Activated B cell treated with CpG ODN at 0.5 μM for 24 hours (primary cell): ENCODE data around the gene ZNF302. TPM values are rescaled to one million over a fixed set of nuclear protein-coding genes. Genes with fewer than 3 reads are reported as not detected.
"Not testable (repeated sequence)": the region's sequence is repeated elsewhere in the genome, so short reads cannot be mapped to it uniquely, and the experiment has no call there.

ENCODE experiments used
- ATAC-seq: fragments of 200-7000 bp; cut with Tn5 transposase; one replicate; pipeline ENCODE4 v1.10.0; 2021; ENCODE audit warnings: low read depth, mild to moderate bottlenecking, moderate library complexity
- CTCF ChIA-PET: fragments of 350-600 bp; sonication (Branson Sonifier 250); formaldehyde crosslinking; loops from one replicate; lab custom pipeline; 2021; ENCODE audit warnings: antibody characterized with exemption; lab: Charles Lee
- POLR2A ChIA-PET: fragments of 350-600 bp; sonication (Branson Sonifier 250); formaldehyde crosslinking; loops from one replicate; lab custom pipeline; 2021; ENCODE audit warnings: antibody characterized with exemption; lab: Charles Lee
- DNase-seq: peaks from one replicate; pipeline ENCODE4 v3.0.0; 2022
- H3K27ac Mint-ChIP-seq: one replicate; pipeline ENCODE4 v1.8.0; 2020; ENCODE audit warnings: mixed read lengths
- H3K27me3 Mint-ChIP-seq: one replicate; pipeline ENCODE4 v1.8.0; 2021; ENCODE audit warnings: mixed read lengths
- H3K36me3 Mint-ChIP-seq: one replicate; pipeline ENCODE4 v1.8.0; 2021; ENCODE audit warnings: low read depth, mixed read lengths
- H3K4me1 Mint-ChIP-seq: one replicate; pipeline ENCODE4 v1.8.0; 2021; ENCODE audit warnings: mixed read lengths
- H3K4me3 Mint-ChIP-seq: one replicate; pipeline ENCODE4 v1.8.0; 2020; ENCODE audit warnings: mild to moderate bottlenecking, mixed read lengths
- H3K9me3 Mint-ChIP-seq: one replicate; pipeline ENCODE4 v1.8.0; 2020; ENCODE audit warnings: mixed read lengths
- CTCF ChIP-seq: fragments of 200-600 bp; IDR thresholded peaks from one replicate; pipeline ENCODE4 v1.8.0; 2022; ENCODE audit warnings: antibody characterized with exemption, mild to moderate bottlenecking
- intact Hi-C: fragments of 100-400 bp; cut with micrococcal nuclease; formaldehyde crosslinking; loops from one replicate; pipeline ENCODE4 v1.15.1; 2024
- total RNA-seq: library from RNA; stranded (reverse); gene quantifications from 2 replicates; pipeline ENCODE4 v1.2.3, GENCODE V29; 2022

ZNF302 gene
- total RNA-seq, 1 donor from 2014 or later: 38.1 TPM

- CTCF ChIA-PET: no interaction called here
- Mint-ChIP-seq H3K4me3 (no peak overlapping the region), H3K9me3 (no peaks in the 10 kb centered on the region), H3K36me3 (no peaks in the 10 kb centered on the region), H3K27ac (no peak overlapping the region), H3K27me3 (no peaks in the 10 kb centered on the region), H3K4me1 (peaks cover 13% of the 10 kb centered on the region)
- no peak for TF ChIP-seq CTCF
- DNase-seq (no peak), ATAC-seq (no peak)
- intact Hi-C loops: no loop called here
- POLR2A ChIA-PET: no interaction called here
These were observed 11.1 kb upstream of the ZNF302 start for GRCh38 chr19:34666200-34666957.

GRCh38 chr19:34666958-34667265 lies 10.6 kb upstream of the ZNF302 start:
- ChIA-PET CTCF (no interaction called here), POLR2A (no interaction called here)
- DNase-seq (no peak), ATAC-seq (no peak)
- H3K27me3 Mint-ChIP-seq: no peaks in the 10 kb centered on the region
- H3K36me3 Mint-ChIP-seq: no peaks in the 10 kb centered on the region
- H3K27ac Mint-ChIP-seq: no peak overlapping the region
- peaks cover 13% of the 10 kb centered on the region for H3K4me1 Mint-ChIP-seq
- no peak overlapping the region for H3K4me3 Mint-ChIP-seq
- H3K9me3 Mint-ChIP-seq: no peaks in the 10 kb centered on the region
- intact Hi-C loops: no loop called here
- TF ChIP-seq CTCF: no peak

- ChIA-PET CTCF (no interaction called here), POLR2A (interaction anchor here (1.1 kb wide), 1 partner anchor 10 kb away, joined by 3 read pairs; the partner anchor contains the start of genes SCGB2B2 and ZNF302)
- Mint-ChIP-seq H3K4me1 (peaks cover 13% of the 10 kb centered on the region), H3K27ac (no peak overlapping the region), H3K27me3 (no peaks in the 10 kb centered on the region), H3K4me3 (no peak overlapping the region), H3K36me3 (no peaks in the 10 kb centered on the region), H3K9me3 (no peaks in the 10 kb centered on the region)
- DNase-seq: no peak
- TF ChIP-seq CTCF: no peak
- intact Hi-C loops: no loop called here
- ATAC-seq: no peak
These were observed 10.0 kb upstream of the ZNF302 start for GRCh38 chr19:34667349-34668076.

- not testable (repeated sequence) for H3K27me3 Mint-ChIP-seq
These were observed 9.3 kb upstream of the ZNF302 start for GRCh38 chr19:34668077-34668689.

GRCh38 chr19:34668690-34669089 lies 8.8 kb upstream of the ZNF302 start:
- H3K4me3 Mint-ChIP-seq, DNase-seq, H3K27ac Mint-ChIP-seq, CTCF ChIA-PET, ATAC-seq, H3K9me3 Mint-ChIP-seq, H3K4me1 Mint-ChIP-seq, intact Hi-C loops, H3K27me3 Mint-ChIP-seq, H3K36me3 Mint-ChIP-seq: not testable (repeated sequence)
- POLR2A ChIA-PET: interaction anchor here (1.1 kb wide), 1 partner anchor 8 kb away, joined by 3 read pairs; the partner anchor contains the start of genes SCGB2B2 and ZNF302

More at GRCh38 chr19:34668077-34668689, 9.3 kb upstream of the ZNF302 start:
- H3K9me3 Mint-ChIP-seq, H3K4me3 Mint-ChIP-seq, H3K27ac Mint-ChIP-seq, ATAC-seq, intact Hi-C loops, DNase-seq, CTCF ChIA-PET, H3K4me1 Mint-ChIP-seq, H3K36me3 Mint-ChIP-seq: not testable (repeated sequence)
- POLR2A ChIA-PET: interaction anchor here (1.1 kb wide), 1 partner anchor 9 kb away, joined by 3 read pairs; the partner anchor contains the start of genes SCGB2B2 and ZNF302

GRCh38 chr19:34669305-34669704 lies 8.2 kb upstream of the ZNF302 start:
- no peak for TF ChIP-seq CTCF
- intact Hi-C loops: no loop called here
- H3K4me3 Mint-ChIP-seq: no peak overlapping the region
- ChIA-PET POLR2A (no interaction called here), CTCF (no interaction called here)
- no peaks in the 10 kb centered on the region for H3K36me3 Mint-ChIP-seq
- no peak overlapping the region for H3K27ac Mint-ChIP-seq
- no peak for ATAC-seq
- no peak for DNase-seq
- peaks cover under 1% of the 10 kb centered on the region for H3K9me3 Mint-ChIP-seq
- peaks cover 5% of the 10 kb centered on the region for H3K4me1 Mint-ChIP-seq
- H3K27me3 Mint-ChIP-seq: peaks cover 3% of the 10 kb centered on the region
